Measurements from ENCODE around the gene DUSP15. TPM values are rescaled to one million over a fixed set of nuclear protein-coding genes. Genes with fewer than 3 reads are reported as not detected.

The DUSP15 gene
- total RNA-seq, 2 donors from 2014 or later: 2.9 to 3.6 TPM

- no peaks in the 10 kb centered on the region for H3K9me3 ChIP-seq
- no peak overlapping the region for H3K27ac ChIP-seq
- ATAC-seq (no peak), DNase-seq (no peak)
- H3K4me1 ChIP-seq: peaks cover 15% of the 10 kb centered on the region
- H3K36me3 ChIP-seq (replicated peaks in 1 of 2; ENCODE audit: insufficient read depth in 1 of 2, low read depth in 2 of 2): no peaks in the 10 kb centered on the region
- TF ChIP-seq, protein P1, sequence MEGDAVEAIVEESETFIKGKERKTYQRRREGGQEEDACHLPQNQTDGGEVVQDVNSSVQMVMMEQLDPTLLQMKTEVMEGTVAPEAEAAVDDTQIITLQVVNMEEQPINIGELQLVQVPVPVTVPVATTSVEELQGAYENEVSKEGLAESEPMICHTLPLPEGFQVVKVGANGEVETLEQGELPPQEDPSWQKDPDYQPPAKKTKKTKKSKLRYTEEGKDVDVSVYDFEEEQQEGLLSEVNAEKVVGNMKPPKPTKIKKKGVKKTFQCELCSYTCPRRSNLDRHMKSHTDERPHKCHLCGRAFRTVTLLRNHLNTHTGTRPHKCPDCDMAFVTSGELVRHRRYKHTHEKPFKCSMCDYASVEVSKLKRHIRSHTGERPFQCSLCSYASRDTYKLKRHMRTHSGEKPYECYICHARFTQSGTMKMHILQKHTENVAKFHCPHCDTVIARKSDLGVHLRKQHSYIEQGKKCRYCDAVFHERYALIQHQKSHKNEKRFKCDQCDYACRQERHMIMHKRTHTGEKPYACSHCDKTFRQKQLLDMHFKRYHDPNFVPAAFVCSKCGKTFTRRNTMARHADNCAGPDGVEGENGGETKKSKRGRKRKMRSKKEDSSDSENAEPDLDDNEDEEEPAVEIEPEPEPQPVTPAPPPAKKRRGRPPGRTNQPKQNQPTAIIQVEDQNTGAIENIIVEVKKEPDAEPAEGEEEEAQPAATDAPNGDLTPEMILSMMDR (IDR thresholded peaks at IDR 0.05): no peak
- TF ChIP-seq POLR2A (IDR thresholded peaks at IDR 0.05): no peak
- no peaks in the 10 kb centered on the region for H3K27me3 ChIP-seq
- intact Hi-C loops (cut with DNase I): no loop called here
- H3K4me3 ChIP-seq: no peak overlapping the region
These were observed 56.7 kb downstream of the DUSP15 start for GRCh38 chr20:31813611-31814010.

DNA sequence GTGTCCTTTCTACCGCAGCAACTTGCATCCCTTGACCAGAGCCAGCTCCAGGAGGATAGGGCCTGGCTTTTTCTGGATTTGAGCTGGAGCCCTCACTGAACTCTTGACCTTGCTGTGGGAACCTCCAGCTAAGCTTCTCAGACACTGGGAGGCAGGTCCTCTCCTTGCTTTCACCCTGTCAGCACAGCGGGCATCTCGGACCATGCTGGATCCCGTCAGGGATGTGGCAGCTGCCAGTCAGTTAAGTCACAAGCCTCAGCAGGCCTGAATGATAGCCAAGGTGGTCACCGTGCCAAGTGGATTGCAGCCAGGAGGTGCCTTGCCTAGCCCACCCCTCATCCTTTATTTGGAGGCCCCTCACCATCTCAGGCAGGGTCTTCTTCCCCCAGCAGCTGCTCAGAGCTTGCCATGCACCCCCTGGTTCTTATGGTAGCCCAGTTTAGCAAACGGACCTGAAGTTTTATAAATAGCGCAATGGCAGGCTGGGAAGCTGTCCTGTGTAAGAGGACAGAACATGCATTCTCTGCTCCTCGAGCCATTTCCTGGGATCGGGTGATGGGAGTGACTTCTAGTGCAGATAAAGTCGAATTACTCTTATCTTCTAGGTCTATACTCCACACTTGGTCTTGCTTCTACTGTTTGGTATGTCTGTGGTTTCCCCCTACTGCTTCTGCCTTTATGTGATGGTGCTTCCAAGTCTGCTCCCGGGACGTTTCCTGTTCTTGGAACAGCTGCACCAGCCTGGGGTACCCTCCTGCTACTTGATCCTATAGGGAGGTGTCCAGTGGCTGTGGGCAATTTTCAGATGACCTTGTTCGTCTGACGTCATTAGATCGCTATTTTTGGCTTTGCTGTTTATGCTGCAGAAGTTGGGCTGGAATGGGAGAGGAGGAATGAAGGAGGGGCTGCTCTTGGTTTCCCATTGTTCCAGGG, 58.3 kb downstream of the DUSP15 start:
- WGBS, 2 donors: 36 to 49% methylated on average over 11 to 15 of the region's 15 CpGs
- peak in 3 of 4 donors; percentile 23 to 44 (median 38) for DNase-seq
- no peak overlapping the region for H3K27ac ChIP-seq

DNA sequence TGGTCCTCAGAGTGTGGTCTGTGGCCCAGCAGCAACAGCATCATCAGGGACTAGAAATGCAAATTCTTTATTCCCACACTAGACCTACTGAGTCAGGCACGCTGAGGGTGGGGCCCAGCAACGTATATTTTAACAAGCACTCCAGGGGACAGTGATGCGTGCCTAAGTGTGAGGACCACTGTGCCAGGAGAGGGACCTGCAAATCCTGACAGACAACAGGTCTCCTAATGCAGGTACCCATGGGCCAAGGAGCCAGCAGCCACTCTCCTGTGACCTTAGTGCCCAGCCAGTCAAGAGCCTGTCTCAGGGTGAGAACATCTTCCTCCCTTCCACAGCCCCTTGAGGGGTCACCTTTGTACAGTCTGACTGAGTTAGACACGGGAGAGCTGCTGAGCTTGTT, 59.1 kb downstream of the DUSP15 start:
- peaks cover 11% of the 10 kb centered on the region for H3K4me1 ChIP-seq
- 86% methylated on average over 4 of the region's 4 CpGs for WGBS, 2 donors

More for the DNA sequence above, 58.3 kb downstream of the DUSP15 start:
- intact Hi-C loops (cut with DNase I): no loop called here
- H3K36me3 ChIP-seq (replicated peaks in 1 of 2; ENCODE audit: insufficient read depth in 1 of 2, low read depth in 2 of 2): no peaks in the 10 kb centered on the region
- no peak overlapping the region for H3K4me3 ChIP-seq
- TF ChIP-seq, protein P1 (IDR thresholded peaks at IDR 0.05): no peak
- no peak for TF ChIP-seq POLR2A (IDR thresholded peaks at IDR 0.05)
- no peaks in the 10 kb centered on the region for H3K9me3 ChIP-seq
- ATAC-seq: peak; percentile 56
- H3K27me3 ChIP-seq: no peaks in the 10 kb centered on the region
- peaks cover 11% of the 10 kb centered on the region for H3K4me1 ChIP-seq

More for the DNA sequence above, 59.1 kb downstream of the DUSP15 start:
- H3K36me3 ChIP-seq (replicated peaks in 1 of 2; ENCODE audit: insufficient read depth in 1 of 2, low read depth in 2 of 2): no peaks in the 10 kb centered on the region
- no peak overlapping the region for H3K27ac ChIP-seq
- no peak overlapping the region for H3K4me3 ChIP-seq
- TF ChIP-seq, protein P1 (IDR thresholded peaks at IDR 0.05): no peak
- TF ChIP-seq POLR2A (IDR thresholded peaks at IDR 0.05): no peak
- H3K9me3 ChIP-seq: no peaks in the 10 kb centered on the region
- no peaks in the 10 kb centered on the region for H3K27me3 ChIP-seq
- intact Hi-C loops (cut with DNase I): no loop called here
- DNase-seq: no peak
- ATAC-seq: no peak

Small RNAs within 50 kb of the gene (small RNA-seq; reads per million reads assigned to genes)
- not detected for gene RNU1-94P

Other genes with a start within 250 kb of the DUSP15 start
- gene COX4I2, start 232.6 kb downstream of the DUSP15 start, total RNA-seq: not detected
- gene BCL2L1, start 147.7 kb downstream of the DUSP15 start, total RNA-seq: 100 to 1,000 TPM in 1 of 2 donors, 10 to 100 TPM in 1; 96.2 to 103 TPM
- not detected for gene TPX2, start 131.2 kb downstream of the DUSP15 start, total RNA-seq
- gene MYLK2, start 51.2 kb downstream of the DUSP15 start, total RNA-seq: 1 to 10 TPM; 4.9 to 9.3 TPM
- 1 to 10 TPM in 1 of 2 donors, not detected in 1; 3.0 TPM for gene FOXS1, start 24.9 kb downstream of the DUSP15 start, total RNA-seq
- gene TTLL9, start 107 bp upstream of the DUSP15 start, total RNA-seq: under 1 TPM; 0.52 to 0.99 TPM
- gene PDRG1, start 81.5 kb upstream of the DUSP15 start, total RNA-seq: 1 to 10 TPM; 5.4 to 7.9 TPM
- gene XKR7, start 97.6 kb upstream of the DUSP15 start, total RNA-seq: under 1 TPM; 0.26 to 0.33 TPM
- gene CCM2L, start 139.9 kb upstream of the DUSP15 start, total RNA-seq: 1 to 10 TPM; 3.4 to 5.9 TPM
- gene HCK, start 181.7 kb upstream of the DUSP15 start, total RNA-seq: 1 to 10 TPM; 2.1 to 4.3 TPM
- gene TM9SF4, start 239.2 kb upstream of the DUSP15 start, total RNA-seq: 10 to 100 TPM; 16.9 to 27.0 TPM

Measured in body of pancreas (tissue), 4 donors.